ENCODE measurements around the gene PDE9A.

DNA sequence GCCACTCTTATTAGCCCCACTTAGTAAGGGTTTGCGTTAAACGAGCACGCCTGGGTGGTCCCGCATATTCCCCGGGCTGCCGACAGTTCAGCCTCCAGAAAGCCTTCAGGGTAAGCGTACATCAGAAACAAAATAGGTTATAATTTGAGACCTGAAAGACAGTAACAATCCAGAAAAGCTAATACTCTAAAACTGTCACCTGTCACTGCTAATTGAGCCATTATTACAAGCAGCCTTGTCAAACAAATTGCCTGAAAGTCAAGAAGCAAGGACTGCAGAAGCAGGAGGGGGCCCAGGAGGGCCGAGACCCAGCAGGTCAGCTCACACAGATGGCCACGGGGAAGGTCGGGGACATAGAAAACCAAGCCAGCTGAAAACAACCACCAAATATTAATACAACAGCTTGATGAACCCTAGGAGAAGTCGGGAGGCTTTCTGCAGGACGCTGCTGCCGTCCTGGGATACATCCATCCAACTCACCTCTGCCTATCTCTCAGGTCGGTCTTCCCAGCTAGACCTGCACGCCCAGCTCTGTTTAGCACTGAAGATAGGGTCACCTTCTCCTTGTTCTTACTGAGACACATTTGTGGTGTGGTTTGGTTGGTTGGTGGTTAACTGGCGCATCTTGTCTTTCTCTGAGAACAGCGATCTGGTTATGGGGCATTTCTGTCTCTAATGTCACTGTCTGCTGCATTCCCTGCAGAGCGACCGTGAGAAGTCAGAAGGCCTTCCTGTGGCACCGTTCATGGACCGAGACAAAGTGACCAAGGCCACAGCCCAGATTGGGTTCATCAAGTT, 115.1 kb downstream of the PDE9A start:
- TF ChIP-seq, protein P1, sequence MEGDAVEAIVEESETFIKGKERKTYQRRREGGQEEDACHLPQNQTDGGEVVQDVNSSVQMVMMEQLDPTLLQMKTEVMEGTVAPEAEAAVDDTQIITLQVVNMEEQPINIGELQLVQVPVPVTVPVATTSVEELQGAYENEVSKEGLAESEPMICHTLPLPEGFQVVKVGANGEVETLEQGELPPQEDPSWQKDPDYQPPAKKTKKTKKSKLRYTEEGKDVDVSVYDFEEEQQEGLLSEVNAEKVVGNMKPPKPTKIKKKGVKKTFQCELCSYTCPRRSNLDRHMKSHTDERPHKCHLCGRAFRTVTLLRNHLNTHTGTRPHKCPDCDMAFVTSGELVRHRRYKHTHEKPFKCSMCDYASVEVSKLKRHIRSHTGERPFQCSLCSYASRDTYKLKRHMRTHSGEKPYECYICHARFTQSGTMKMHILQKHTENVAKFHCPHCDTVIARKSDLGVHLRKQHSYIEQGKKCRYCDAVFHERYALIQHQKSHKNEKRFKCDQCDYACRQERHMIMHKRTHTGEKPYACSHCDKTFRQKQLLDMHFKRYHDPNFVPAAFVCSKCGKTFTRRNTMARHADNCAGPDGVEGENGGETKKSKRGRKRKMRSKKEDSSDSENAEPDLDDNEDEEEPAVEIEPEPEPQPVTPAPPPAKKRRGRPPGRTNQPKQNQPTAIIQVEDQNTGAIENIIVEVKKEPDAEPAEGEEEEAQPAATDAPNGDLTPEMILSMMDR (IDR thresholded peaks at IDR 0.05; ENCODE audit: borderline replicate concordance, extremely low read depth, low read length, poor library complexity, severe bottlenecking) = no peak
- TF ChIP-seq EZH2 (IDR thresholded peaks at IDR 0.05; ENCODE audit: borderline replicate concordance, low read depth, low read length, severe bottlenecking) = no peak

Measured in DND-41 (cell line).